ENCODE measurements around the gene ZBTB46.

ZBTB46 gene

GRCh38 chr20:63703471-63703975, 127.5 kb downstream of the ZBTB46 start:
- no peak for DNase-seq

GRCh38 chr20:63702751-63703470, 128.2 kb downstream of the ZBTB46 start:
- no peak for DNase-seq

- DNase-seq, result no peak
These were observed 128.9 kb downstream of the ZBTB46 start for GRCh38 chr20:63702036-63702665.

- no peak for DNase-seq
These were observed 129.6 kb downstream of the ZBTB46 start for GRCh38 chr20:63701329-63702035.

GRCh38 chr20:63701051-63701328, 130.1 kb downstream of the ZBTB46 start:
- no peak for DNase-seq

- DNase-seq, result no peak
These were observed 130.6 kb downstream of the ZBTB46 start for GRCh38 chr20:63700199-63701050.

GRCh38 chr20:63699466-63700198, 131.4 kb downstream of the ZBTB46 start:
- no peak for DNase-seq

GRCh38 chr20:63698739-63699465, 132.2 kb downstream of the ZBTB46 start:
- DNase-seq, result no peak

GRCh38 chr20:63697868-63698545, 133.1 kb downstream of the ZBTB46 start:
- DNase-seq, result no peak

- no peak for DNase-seq
These were observed 133.7 kb downstream of the ZBTB46 start for GRCh38 chr20:63697357-63697867.

- no peak for DNase-seq
These were observed 134.3 kb downstream of the ZBTB46 start, which contains the start of gene TNFRSF6B for GRCh38 chr20:63696628-63697356. TNFRSF6B (plus strand) TSS chr20:63696652; CDS start chr20:63696768, 116 bp downstream.

GRCh38 chr20:63696306-63696627, 134.8 kb downstream of the ZBTB46 start:
- no peak for DNase-seq

- no peak for DNase-seq
These were observed 135.4 kb downstream of the ZBTB46 start for GRCh38 chr20:63695424-63696305.

GRCh38 chr20:63694584-63695423, 136.3 kb downstream of the ZBTB46 start:
- DNase-seq, result no peak

- no peak for DNase-seq
These were observed 137.1 kb downstream of the ZBTB46 start for GRCh38 chr20:63693733-63694583.
